Mesendoderm (in vitro differentiated cells): ENCODE measurements around the gene MAGI2.
A peak's percentile ranks its signal among the peaks of the same experiment; 100 is the strongest.

Experiments used
- DNase-seq: peaks from one replicate; pipeline ENCODE4 v3.0.0; 2013
- H2AK5ac ChIP-seq: 2 replicates; pipeline ENCODE4 v1.6.1; 2013; ENCODE audit warnings: low read length, inconsistent platforms
- H2BK120ac ChIP-seq: 2 replicates; pipeline ENCODE4 v1.6.1; 2013; ENCODE audit warnings: low read depth, mild to moderate bottlenecking, low read length, moderate library complexity, mixed read lengths
- H2BK15ac ChIP-seq: replicated peaks from 2 replicates; pipeline ENCODE4 v1.6.1; 2013; ENCODE audit warnings: low read depth, mild to moderate bottlenecking, moderate library complexity
- H2BK5ac ChIP-seq: 2 replicates; pipeline ENCODE4 v1.6.1; 2013; ENCODE audit warnings: low read length, inconsistent platforms
- H3K18ac ChIP-seq: 2 replicates; pipeline ENCODE4 v1.6.1; 2013; ENCODE audit warnings: mild to moderate bottlenecking, low read length, mixed read lengths
- H3K23ac ChIP-seq: one replicate; pipeline ENCODE4 v1.6.1; 2013; ENCODE audit warnings: low read length
- H3K27ac ChIP-seq: 2 replicates; pipeline ENCODE4 v1.5.1; 2013; ENCODE audit warnings: low read depth, mild to moderate bottlenecking, inconsistent platforms, low read length, moderate library complexity
- H3K27me3 ChIP-seq: 2 replicates; pipeline ENCODE4 v1.6.1; 2013; ENCODE audit warnings: low read length, control low read depth, mild to moderate bottlenecking, inconsistent platforms; ENCODE audit not compliant: insufficient read depth, poor library complexity
- H3K36me3 ChIP-seq: 2 replicates; pipeline ENCODE4 v1.6.1; 2013; ENCODE audit warnings: low read length, inconsistent platforms; ENCODE audit not compliant: control insufficient read depth, insufficient read depth
- H3K4ac ChIP-seq: one replicate; pipeline ENCODE4 v1.6.1; 2013; ENCODE audit warnings: low read depth, mild to moderate bottlenecking, low read length, moderate library complexity
- H3K4me1 ChIP-seq: 2 replicates; pipeline ENCODE4 v1.6.1; 2013; ENCODE audit warnings: low read depth, low read length, inconsistent platforms; ENCODE audit not compliant: control insufficient read depth
- H3K4me2 ChIP-seq: 2 replicates; pipeline ENCODE4 v1.6.1; 2013; ENCODE audit warnings: low read length
- H3K4me3 ChIP-seq: 2 replicates; pipeline ENCODE4 v1.5.1; 2013; ENCODE audit warnings: mild to moderate bottlenecking, low read length
- H3K56ac ChIP-seq: one replicate; pipeline ENCODE4 v1.6.1; 2013; ENCODE audit warnings: low read length
- H3K79me1 ChIP-seq: 2 replicates; pipeline ENCODE4 v1.6.1; 2013; ENCODE audit warnings: low read length, inconsistent platforms
- H3K79me2 ChIP-seq: 2 replicates; pipeline ENCODE4 v1.6.1; 2013; ENCODE audit warnings: mild to moderate bottlenecking, low read length; ENCODE audit not compliant: control insufficient read depth, insufficient read depth
- H3K9ac ChIP-seq: 2 replicates; pipeline ENCODE4 v1.6.1; 2013; ENCODE audit warnings: low read length, inconsistent platforms
- H4K5ac ChIP-seq: one replicate; pipeline ENCODE4 v1.6.1; 2013; ENCODE audit warnings: low read length
- H4K8ac ChIP-seq: one replicate; pipeline ENCODE4 v1.6.1; 2013; ENCODE audit warnings: low read depth, mild to moderate bottlenecking, control low read depth, low read length, moderate library complexity
- WGBS: extraction: QIAGEN DNeasy Blood & Tissue Kit; methylation state at CpG from one replicate; pipeline ENCODE4 v1.1.7; 2013; ENCODE audit warnings: low lambda C conversion rate, missing lambda C conversion rate; ENCODE audit not compliant: insufficient coverage; ENCODE audit errors: extremely low coverage; 5-methylcytosine and 5-hydroxymethylcytosine counted together

The MAGI2 gene

DNA sequence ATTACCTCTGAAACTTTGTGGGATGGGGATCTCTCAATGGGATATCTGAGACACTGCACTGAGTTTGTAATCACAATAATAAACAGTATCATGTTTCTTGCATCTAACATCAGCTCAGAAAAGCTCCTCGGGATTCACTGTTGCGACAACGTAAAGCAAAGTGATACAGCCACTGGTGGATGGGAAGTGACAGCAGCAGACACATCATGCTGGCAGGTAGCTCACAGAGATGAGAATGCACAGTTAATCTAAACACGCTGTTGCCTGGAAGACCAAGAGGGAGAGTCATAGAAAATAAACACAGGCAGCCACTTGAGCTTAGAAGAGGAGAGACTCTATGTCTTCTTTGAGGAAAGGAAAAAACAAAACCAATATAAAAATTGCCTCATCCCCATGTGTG lies 513.8 kb downstream of the MAGI2 start:
- Histone ChIP-seq H3K56ac (no peak overlapping the region), H2BK15ac (no peak overlapping the region), H3K36me3 (no peaks in the 10 kb centered on the region), H3K79me2 (no peaks in the 10 kb centered on the region), H3K27me3 (no peaks in the 10 kb centered on the region), H2BK5ac (no peak overlapping the region), H3K4me2 (no peak overlapping the region), H4K5ac (no peak overlapping the region), H3K4me1 (no peaks in the 10 kb centered on the region), H3K27ac (no peak overlapping the region), H3K18ac (no peak overlapping the region), H3K4ac (no peak overlapping the region), H3K23ac (no peak overlapping the region), H2AK5ac (no peak overlapping the region), H3K79me1 (no peaks in the 10 kb centered on the region), H3K4me3 (no peak overlapping the region), H4K8ac (no peak overlapping the region), H3K9ac (no peak overlapping the region), H2BK120ac (no peak overlapping the region)
- DNase-seq = no peak
- no CpG with 5 or more reads among the region's 4 CpGs for WGBS

DNA sequence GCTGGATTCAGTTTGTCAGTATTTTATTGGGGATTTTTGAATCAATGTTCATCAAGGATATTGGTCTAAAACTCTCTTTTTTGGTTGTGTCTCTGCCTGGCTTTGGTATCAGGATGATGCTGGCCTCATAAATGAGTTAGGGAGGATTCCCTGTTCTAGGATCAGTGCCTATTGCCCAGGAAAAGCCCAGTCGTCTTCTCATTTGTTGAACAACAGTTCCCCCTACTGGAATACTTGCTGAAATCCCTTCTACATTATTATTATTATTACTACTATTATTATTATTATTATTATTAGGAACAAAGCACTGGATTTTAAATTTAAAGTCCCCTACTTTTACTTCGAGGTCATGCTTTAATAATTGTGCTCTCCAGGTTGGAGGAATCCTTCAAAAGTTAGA lies 528.9 kb downstream of the MAGI2 start:
- Histone ChIP-seq H4K8ac (no peak overlapping the region), H3K4me1 (no peaks in the 10 kb centered on the region), H3K4me3 (no peak overlapping the region), H2BK15ac (no peak overlapping the region), H3K79me2 (no peaks in the 10 kb centered on the region), H3K27me3 (no peaks in the 10 kb centered on the region), H3K27ac (no peak overlapping the region), H2BK5ac (no peak overlapping the region), H3K56ac (no peak overlapping the region), H3K4me2 (no peak overlapping the region), H3K36me3 (no peaks in the 10 kb centered on the region), H3K9ac (no peak overlapping the region), H3K18ac (no peak overlapping the region), H3K79me1 (no peaks in the 10 kb centered on the region), H2BK120ac (no peak overlapping the region), H4K5ac (no peak overlapping the region), H2AK5ac (no peak overlapping the region), H3K4ac (no peak overlapping the region), H3K23ac (no peak overlapping the region)
- no CpG with 5 or more reads among the region's 2 CpGs for WGBS
- DNase-seq = peak; percentile 57

DNA sequence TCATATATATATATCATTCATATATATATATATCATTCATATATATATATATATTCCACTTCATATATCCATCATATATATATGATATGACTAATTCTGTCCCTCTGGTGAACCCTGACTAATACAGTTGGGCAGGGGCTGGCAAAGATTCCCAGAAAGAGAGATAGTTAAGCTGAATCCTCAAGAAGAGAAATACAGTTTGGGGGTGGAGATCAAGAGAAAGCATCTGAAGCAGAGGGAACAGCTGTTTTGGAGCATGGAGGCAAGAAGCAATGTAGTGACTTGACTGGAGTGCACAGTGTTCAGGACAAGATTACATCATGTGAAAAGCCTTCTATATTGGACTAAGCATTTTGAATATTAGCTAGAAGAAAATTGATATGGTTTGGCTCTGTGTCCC lies 540.7 kb downstream of the MAGI2 start:
- H3K36me3 ChIP-seq = no peaks in the 10 kb centered on the region
- no peak overlapping the region for H2BK5ac ChIP-seq
- no peak overlapping the region for H3K4me2 ChIP-seq
- H3K56ac ChIP-seq = no peak overlapping the region
- H2BK15ac ChIP-seq = no peak overlapping the region
- H3K79me2 ChIP-seq = no peaks in the 10 kb centered on the region
- no peak overlapping the region for H2BK120ac ChIP-seq
- H3K4me3 ChIP-seq = no peak overlapping the region
- no peak overlapping the region for H3K27ac ChIP-seq
- no peaks in the 10 kb centered on the region for H3K4me1 ChIP-seq
- no peak overlapping the region for H3K9ac ChIP-seq
- H3K18ac ChIP-seq = no peak overlapping the region
- H3K79me1 ChIP-seq = no peaks in the 10 kb centered on the region
- no peaks in the 10 kb centered on the region for H3K27me3 ChIP-seq
- DNase-seq = no peak
- no peak overlapping the region for H3K4ac ChIP-seq
- H3K23ac ChIP-seq = no peak overlapping the region
- no peak overlapping the region for H2AK5ac ChIP-seq
- H4K5ac ChIP-seq = no peak overlapping the region
- H4K8ac ChIP-seq = no peak overlapping the region

DNA sequence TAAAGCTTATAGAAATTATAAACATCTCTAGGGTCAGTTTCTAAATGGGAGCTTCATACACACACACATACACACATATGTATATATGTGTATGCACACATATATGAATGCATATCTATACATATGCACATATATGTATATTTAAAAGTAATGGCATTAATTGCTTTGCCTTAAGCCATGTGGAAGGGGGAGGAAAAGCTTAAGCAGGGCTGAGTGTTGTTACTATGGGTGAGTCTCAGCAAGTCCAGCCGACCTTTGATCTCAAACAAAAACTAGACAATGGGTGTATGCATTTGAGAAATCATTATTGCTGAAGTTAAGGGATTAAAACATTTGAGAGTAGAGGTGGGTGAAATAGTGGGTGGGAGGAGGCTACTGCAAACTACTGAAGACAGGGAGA lies 546.7 kb downstream of the MAGI2 start:
- H3K27me3 ChIP-seq = no peaks in the 10 kb centered on the region
- H2BK5ac ChIP-seq = no peak overlapping the region
- no peak overlapping the region for H3K4me2 ChIP-seq
- H3K4me3 ChIP-seq = no peak overlapping the region
- H3K4ac ChIP-seq = no peak overlapping the region
- no peak overlapping the region for H3K9ac ChIP-seq
- no peaks in the 10 kb centered on the region for H3K36me3 ChIP-seq
- H3K4me1 ChIP-seq = no peaks in the 10 kb centered on the region
- no peak overlapping the region for H4K8ac ChIP-seq
- no peak overlapping the region for H3K23ac ChIP-seq
- no peak overlapping the region for H2BK120ac ChIP-seq
- no peak overlapping the region for H3K56ac ChIP-seq
- H3K79me1 ChIP-seq = no peaks in the 10 kb centered on the region
- no peak overlapping the region for H3K27ac ChIP-seq
- H2AK5ac ChIP-seq = no peak overlapping the region
- no peak overlapping the region for H3K18ac ChIP-seq
- WGBS = no CpG with 5 or more reads among the region's 1 CpG
- no peak overlapping the region for H4K5ac ChIP-seq
- no peaks in the 10 kb centered on the region for H3K79me2 ChIP-seq
- no peak overlapping the region for H2BK15ac ChIP-seq
- no peak for DNase-seq

DNA sequence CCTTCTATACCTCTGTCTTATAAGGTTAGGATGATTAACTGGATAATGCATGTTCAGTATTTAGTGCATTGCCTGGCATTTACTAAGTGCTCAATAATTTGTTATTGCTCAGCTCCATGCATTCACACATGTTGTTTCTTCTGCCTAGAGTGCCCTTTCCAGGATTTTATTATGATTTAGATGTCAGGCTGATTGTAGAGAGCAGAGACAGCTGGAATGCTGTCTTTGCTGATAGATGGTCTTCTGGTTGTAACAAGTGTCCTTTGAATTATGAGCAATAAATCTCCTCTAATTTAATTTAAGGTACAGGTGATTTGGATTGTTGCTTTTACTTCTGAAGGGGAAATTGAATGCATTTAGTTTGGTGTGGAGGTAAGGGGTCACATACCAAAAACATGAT lies 548.0 kb downstream of the MAGI2 start:
- no peaks in the 10 kb centered on the region for H3K79me1 ChIP-seq
- no peaks in the 10 kb centered on the region for H3K36me3 ChIP-seq
- H2AK5ac ChIP-seq = no peak overlapping the region
- H3K18ac ChIP-seq = no peak overlapping the region
- no peak overlapping the region for H2BK5ac ChIP-seq
- H4K8ac ChIP-seq = no peak overlapping the region
- H3K4me2 ChIP-seq = no peak overlapping the region
- H3K27me3 ChIP-seq = no peaks in the 10 kb centered on the region
- H2BK15ac ChIP-seq = no peak overlapping the region
- no peak overlapping the region for H3K27ac ChIP-seq
- H2BK120ac ChIP-seq = no peak overlapping the region
- no peaks in the 10 kb centered on the region for H3K4me1 ChIP-seq
- no peak overlapping the region for H3K9ac ChIP-seq
- H3K4me3 ChIP-seq = no peak overlapping the region
- no peak overlapping the region for H4K5ac ChIP-seq
- H3K56ac ChIP-seq = no peak overlapping the region
- no peak overlapping the region for H3K23ac ChIP-seq
- H3K4ac ChIP-seq = no peak overlapping the region
- no peaks in the 10 kb centered on the region for H3K79me2 ChIP-seq
- DNase-seq = no peak

DNA sequence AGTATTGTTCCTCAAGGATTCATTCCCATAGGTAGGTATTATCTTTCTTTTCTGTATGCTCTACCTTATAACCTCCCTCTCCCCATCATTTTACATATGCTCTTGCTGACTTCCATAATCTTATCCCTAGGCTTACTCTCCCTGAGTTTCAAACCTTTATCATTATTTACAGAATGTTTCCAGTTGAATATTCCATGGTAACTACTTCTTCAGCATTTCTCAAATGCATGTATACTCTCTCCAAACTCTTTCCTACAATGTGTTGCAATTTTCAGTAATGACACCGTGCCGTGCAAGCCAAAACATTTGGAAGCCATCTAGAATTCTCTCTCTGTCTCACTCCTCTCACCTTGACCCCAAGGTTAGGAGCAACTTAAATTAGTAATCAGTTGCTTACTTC lies 548.5 kb downstream of the MAGI2 start:
- no peak overlapping the region for H2BK5ac ChIP-seq
- no peak overlapping the region for H4K5ac ChIP-seq
- H3K18ac ChIP-seq = no peak overlapping the region
- H3K4me1 ChIP-seq = no peaks in the 10 kb centered on the region
- DNase-seq = no peak
- H3K4ac ChIP-seq = no peak overlapping the region
- WGBS = no CpG with 5 or more reads among the region's 2 CpGs
- H3K9ac ChIP-seq = no peak overlapping the region
- H3K23ac ChIP-seq = no peak overlapping the region
- H3K27me3 ChIP-seq = no peaks in the 10 kb centered on the region
- H3K56ac ChIP-seq = no peak overlapping the region
- H2BK120ac ChIP-seq = no peak overlapping the region
- no peak overlapping the region for H2BK15ac ChIP-seq
- H3K4me2 ChIP-seq = no peak overlapping the region
- H3K36me3 ChIP-seq = no peaks in the 10 kb centered on the region
- no peaks in the 10 kb centered on the region for H3K79me1 ChIP-seq
- H2AK5ac ChIP-seq = no peak overlapping the region
- H3K27ac ChIP-seq = no peak overlapping the region
- no peak overlapping the region for H4K8ac ChIP-seq
- no peaks in the 10 kb centered on the region for H3K79me2 ChIP-seq
- no peak overlapping the region for H3K4me3 ChIP-seq
